ENCODE data around the gene B4GALT1.
"Not testable (repeated sequence)": the region's sequence is repeated elsewhere in the genome, so short reads cannot be mapped to it uniquely, and the experiment has no call there.

B4GALT1 gene

DNA sequence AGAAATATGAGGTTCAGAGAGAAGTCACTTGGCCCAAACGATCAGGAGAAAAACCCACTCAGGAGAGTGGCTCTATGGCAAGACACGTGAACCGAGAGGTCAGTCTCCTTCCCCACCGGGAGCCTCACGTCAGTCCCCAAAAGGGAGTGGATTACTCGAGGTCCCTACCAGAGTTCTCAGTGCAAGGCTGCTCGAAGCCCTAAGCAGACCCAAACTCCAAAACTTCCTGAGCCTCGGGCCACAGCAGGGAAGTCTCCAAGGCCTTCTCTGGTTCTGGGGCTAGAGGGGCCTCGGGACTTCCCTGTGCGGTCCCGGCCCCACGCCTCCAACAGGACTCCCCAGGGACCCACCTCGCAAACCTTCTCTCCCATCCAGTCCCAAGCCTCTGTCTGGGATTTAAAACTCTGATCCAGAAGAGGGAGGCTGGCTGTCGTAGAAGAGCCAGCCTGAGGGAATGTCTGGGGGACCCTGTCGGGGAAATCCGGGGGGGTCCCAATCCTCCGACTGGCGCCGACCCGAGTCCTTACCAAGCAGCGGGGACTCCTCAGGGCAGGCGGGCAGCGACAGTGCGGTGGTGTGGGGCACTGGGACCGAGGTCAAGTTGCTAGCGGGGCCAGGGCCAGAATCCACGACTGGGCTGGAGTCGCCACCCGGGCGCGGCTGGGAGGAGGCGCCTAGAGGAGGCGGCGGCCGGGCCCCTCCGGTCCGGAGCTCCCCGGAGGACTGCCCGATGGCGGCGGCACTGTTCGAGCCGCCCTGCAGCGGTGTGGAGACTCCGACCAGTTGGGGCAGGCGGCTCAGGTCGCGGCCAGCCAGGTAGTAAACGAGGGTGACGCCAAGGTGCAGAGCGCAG, 679 bp downstream of the B4GALT1 start:
- Histone ChIP-seq H3K27ac (peak overlapping the region; percentile 86), H3K9me3 (ENCODE audit: severe bottlenecking) (no peaks in the 10 kb centered on the region), H3K4me3 (ENCODE audit: low read depth, low read length) (peak overlapping the region; percentile 75), H3K36me3 (no peaks in the 10 kb centered on the region; the same call in 1 of the 2 replicates), H3K27me3 (ENCODE audit: insufficient read depth, low read depth, severe bottlenecking) (no peaks in the 10 kb centered on the region)
- TF ChIP-seq, protein P1, sequence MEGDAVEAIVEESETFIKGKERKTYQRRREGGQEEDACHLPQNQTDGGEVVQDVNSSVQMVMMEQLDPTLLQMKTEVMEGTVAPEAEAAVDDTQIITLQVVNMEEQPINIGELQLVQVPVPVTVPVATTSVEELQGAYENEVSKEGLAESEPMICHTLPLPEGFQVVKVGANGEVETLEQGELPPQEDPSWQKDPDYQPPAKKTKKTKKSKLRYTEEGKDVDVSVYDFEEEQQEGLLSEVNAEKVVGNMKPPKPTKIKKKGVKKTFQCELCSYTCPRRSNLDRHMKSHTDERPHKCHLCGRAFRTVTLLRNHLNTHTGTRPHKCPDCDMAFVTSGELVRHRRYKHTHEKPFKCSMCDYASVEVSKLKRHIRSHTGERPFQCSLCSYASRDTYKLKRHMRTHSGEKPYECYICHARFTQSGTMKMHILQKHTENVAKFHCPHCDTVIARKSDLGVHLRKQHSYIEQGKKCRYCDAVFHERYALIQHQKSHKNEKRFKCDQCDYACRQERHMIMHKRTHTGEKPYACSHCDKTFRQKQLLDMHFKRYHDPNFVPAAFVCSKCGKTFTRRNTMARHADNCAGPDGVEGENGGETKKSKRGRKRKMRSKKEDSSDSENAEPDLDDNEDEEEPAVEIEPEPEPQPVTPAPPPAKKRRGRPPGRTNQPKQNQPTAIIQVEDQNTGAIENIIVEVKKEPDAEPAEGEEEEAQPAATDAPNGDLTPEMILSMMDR (IDR thresholded peaks at IDR 0.05; ENCODE audit: low read depth, low read length), result no peak
- peak; percentile 19 for DNase-seq

DNA sequence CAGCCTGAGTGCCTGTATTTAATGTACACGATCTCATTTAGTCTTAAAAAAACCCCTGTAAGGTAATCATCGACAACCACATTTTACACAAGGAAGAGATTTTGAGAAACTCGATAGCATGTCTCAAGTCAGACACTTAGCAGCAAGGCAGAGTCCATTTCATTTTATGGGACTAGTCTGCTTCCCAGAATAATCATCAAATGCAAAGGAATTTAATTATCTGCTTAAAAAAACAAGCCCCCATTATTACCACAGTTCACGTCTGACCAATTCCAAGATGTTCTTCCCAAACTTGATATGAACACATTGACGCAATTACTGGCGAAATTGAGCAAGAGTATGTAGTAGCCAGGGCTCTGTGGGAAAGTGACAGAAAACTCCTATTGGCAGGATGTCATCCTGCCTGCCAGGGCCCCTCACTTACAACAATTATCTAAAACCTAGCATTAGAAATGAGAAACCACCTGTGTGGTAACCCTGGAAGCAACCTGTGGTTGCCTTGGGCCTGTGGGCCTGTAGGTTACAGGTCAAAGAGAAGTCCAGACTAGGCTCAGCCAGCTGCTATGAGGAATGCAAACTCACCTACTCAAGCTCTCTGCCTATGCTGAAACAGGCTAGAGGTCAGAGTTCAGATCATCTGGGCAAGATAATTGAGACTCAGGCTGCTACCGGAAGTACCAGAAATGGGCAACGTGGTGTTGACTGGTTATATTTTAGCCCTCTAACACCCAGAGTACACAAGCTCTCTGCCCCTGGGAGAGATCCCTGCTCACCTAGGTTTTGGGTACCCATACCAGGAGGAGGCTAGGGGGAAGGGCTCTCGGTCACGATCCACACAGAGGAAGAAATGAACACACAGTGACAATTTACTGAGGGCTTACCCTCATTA, 1.6 kb downstream of the B4GALT1 start:
- H3K27me3 ChIP-seq (ENCODE audit: insufficient read depth, low read depth, severe bottlenecking), result no peaks in the 10 kb centered on the region
- no peak overlapping the region for H3K27ac ChIP-seq
- H3K36me3 ChIP-seq, result no peaks in the 10 kb centered on the region; the same call in 1 of the 2 replicates
- peak overlapping the region; percentile 75 for H3K4me3 ChIP-seq (ENCODE audit: low read depth, low read length)
- H3K9me3 ChIP-seq (ENCODE audit: severe bottlenecking), result no peaks in the 10 kb centered on the region
- no peak for DNase-seq
- TF ChIP-seq, protein P1 (IDR thresholded peaks at IDR 0.05; ENCODE audit: low read depth, low read length), result no peak

GRCh38 chr9:33164921-33165262, 2.2 kb downstream of the B4GALT1 start:
- H3K36me3 ChIP-seq; H3K4me3 ChIP-seq (ENCODE audit: low read depth, low read length): not testable (repeated sequence)

DNA sequence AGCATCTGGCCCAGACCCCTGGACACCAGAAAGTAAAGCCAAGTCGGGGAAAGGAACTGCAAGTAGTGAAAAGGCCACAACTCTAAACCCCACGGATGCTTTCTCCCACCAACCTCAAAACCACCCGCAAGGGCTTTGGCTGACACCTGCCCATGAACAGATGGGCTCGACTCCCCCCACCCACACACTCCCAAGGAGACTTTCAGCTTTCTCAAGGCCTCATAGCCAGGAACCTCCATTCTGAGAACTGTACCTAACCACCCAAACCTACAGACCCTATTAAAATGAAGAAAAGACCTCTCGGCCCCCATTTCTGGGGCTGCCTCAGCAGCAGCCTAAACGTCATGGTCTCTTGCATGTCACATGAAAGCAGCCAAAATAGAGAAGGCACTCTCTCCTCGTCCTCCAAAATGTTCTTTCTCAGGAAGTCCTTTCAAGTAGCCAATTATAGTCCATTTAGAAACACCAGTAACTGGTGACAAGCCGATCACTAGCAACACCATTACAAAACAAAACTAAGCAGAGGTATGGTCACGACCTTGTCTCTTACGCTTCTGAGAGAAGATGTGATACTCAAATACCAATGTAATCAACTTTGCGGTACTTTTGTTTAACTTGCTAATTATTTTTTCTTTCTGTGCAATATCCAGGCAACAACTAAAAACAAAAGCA, 2.9 kb downstream of the B4GALT1 start:
- H3K36me3 ChIP-seq, result no peaks in the 10 kb centered on the region; the same call in 1 of the 2 replicates
- no peaks in the 10 kb centered on the region for H3K9me3 ChIP-seq (ENCODE audit: severe bottlenecking)
- no peak overlapping the region; the same call in 1 of the 2 replicates for H3K27ac ChIP-seq
- H3K4me3 ChIP-seq (ENCODE audit: low read depth, low read length), result no peak overlapping the region
- peak; percentile 46 for DNase-seq
- TF ChIP-seq, protein P1 (IDR thresholded peaks at IDR 0.05; ENCODE audit: low read depth, low read length), result no peak
- no peaks in the 10 kb centered on the region for H3K27me3 ChIP-seq (ENCODE audit: insufficient read depth, low read depth, severe bottlenecking)

More at GRCh38 chr9:33164921-33165262, 2.2 kb downstream of the B4GALT1 start:
- not testable (repeated sequence) for DNase-seq; H3K9me3 ChIP-seq (ENCODE audit: severe bottlenecking); H3K27ac ChIP-seq; H3K27me3 ChIP-seq (ENCODE audit: insufficient read depth, low read depth, severe bottlenecking)

DNA sequence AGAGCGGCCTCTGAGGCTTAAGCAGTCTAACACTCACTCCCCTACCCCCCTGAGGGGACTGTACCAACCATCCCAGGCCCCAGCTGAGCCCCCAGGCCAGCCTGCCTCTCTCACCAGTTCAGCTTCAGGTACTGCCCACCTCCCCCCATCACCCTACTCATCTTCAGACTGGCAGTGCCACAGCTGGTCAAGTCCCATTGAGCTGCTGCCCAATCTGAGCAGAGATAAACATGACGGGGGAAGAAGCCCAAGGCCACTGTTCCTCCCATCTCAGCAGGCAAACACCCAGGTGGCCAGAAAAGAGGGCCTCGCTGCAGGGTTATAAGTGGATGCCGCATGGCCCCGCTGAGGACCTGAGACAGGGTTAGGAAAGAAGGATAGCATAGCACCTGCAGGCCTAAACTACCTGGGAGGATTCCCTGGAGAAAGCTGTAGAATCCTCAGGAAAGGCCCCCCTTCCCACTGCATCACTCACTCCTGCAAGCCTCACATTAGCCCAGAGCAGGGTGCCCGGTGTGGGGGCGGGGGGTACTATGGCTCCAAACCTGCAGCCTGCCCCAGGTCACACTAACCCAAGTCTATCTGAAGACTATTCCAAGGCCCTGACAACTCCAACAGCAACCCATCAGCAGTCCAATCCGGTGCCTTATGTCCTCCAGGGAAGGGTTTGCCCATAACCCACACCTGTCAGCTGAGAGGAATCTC, 3.6 kb downstream of the B4GALT1 start:
- Histone ChIP-seq H3K36me3 (no peaks in the 10 kb centered on the region; the same call in 1 of the 2 replicates), H3K4me3 (ENCODE audit: low read depth, low read length) (no peak overlapping the region), H3K27me3 (ENCODE audit: insufficient read depth, low read depth, severe bottlenecking) (no peaks in the 10 kb centered on the region), H3K9me3 (ENCODE audit: severe bottlenecking) (no peaks in the 10 kb centered on the region), H3K27ac (no peak overlapping the region)
- TF ChIP-seq, protein P1 (IDR thresholded peaks at IDR 0.05; ENCODE audit: low read depth, low read length), result no peak
- DNase-seq, result no peak
